GM12892 (cell line): ENCODE measurements around the gene CFLAR.

Source experiments
- DNase-seq: peaks from one replicate; pipeline ENCODE4 v3.0.0; 2011; ENCODE audit not compliant: insufficient read length
- FAIRE-seq: peaks from 2 replicates; lab custom pipeline; 2011; peaks lifted over from hg19 to GRCh38; lab: Jason Lieb, UNC
- POLR2A ChIP-seq: IDR thresholded peaks from 2 replicates; pipeline ENCODE4 v1.6.1; 2011; ENCODE audit warnings: low read depth, low read length, control low read depth
- POLR2AphosphoS5 ChIP-seq: IDR thresholded peaks from 2 replicates; pipeline ENCODE4 v1.6.1; 2011; ENCODE audit warnings: low read depth, low read length, control low read depth
- TAF1 ChIP-seq: IDR thresholded peaks from 2 replicates; pipeline ENCODE4 v1.6.1; 2011; ENCODE audit warnings: low read depth, mild to moderate bottlenecking, control low read depth, low read length, borderline replicate concordance

Gene CFLAR

GRCh38 chr2:201191132-201191875 is 75.3 kb downstream of the CFLAR start:
- FAIRE-seq: no peak
- DNase-seq: no peak
- TF ChIP-seq TAF1 (no peak), POLR2AphosphoS5 (no peak), POLR2A (no peak)

- FAIRE-seq (peak; percentile 68), DNase-seq (no peak)
- no peak for TF ChIP-seq POLR2AphosphoS5
- no peak for TF ChIP-seq TAF1
- no peak for TF ChIP-seq POLR2A
Observed at GRCh38 chr2:201194097-201194496, 78.1 kb downstream of the CFLAR start.

GRCh38 chr2:201195331-201195730 is 79.4 kb downstream of the CFLAR start:
- TF ChIP-seq POLR2A: no peak
- TF ChIP-seq POLR2AphosphoS5: no peak
- no peak for TF ChIP-seq TAF1
- DNase-seq: no peak
- FAIRE-seq: no peak

DNA sequence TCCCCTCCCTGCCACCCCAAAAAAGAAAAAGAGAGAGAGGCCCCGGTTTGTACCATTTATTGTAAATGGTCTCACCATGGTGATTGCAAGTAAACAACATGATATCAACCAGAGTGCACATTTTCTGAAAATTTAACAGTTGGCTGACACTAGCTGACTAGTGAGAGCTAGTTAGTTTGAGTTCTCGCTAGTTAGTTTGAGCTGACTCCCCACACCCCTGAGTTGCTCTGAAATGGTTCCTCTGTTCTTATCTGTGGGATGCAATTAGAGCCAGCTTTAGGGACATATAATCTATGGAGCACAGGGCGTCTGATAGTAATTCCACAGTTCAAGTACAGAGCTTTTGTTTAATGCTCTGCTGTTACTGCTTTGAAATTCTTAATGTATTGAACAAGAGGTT is 80.0 kb downstream of the CFLAR start:
- FAIRE-seq (no peak), DNase-seq (no peak)
- TF ChIP-seq POLR2AphosphoS5 (no peak), TAF1 (no peak), POLR2A (no peak)

- FAIRE-seq: no peak
- no peak for DNase-seq
- TF ChIP-seq POLR2A (no peak), POLR2AphosphoS5 (no peak), TAF1 (no peak)
Observed at GRCh38 chr2:201196803-201197202, 80.8 kb downstream of the CFLAR start.

GRCh38 chr2:201197781-201198180 is 81.8 kb downstream of the CFLAR start:
- no peak for TF ChIP-seq POLR2AphosphoS5
- TF ChIP-seq POLR2A: no peak
- TF ChIP-seq TAF1: no peak
- DNase-seq: no peak

GRCh38 chr2:201199847-201200246 is 83.9 kb downstream of the CFLAR start:
- TF ChIP-seq TAF1 (no peak), POLR2AphosphoS5 (no peak), POLR2A (no peak)
- FAIRE-seq (no peak), DNase-seq (no peak)

More at GRCh38 chr2:201197781-201198180, 81.8 kb downstream of the CFLAR start:
- FAIRE-seq: no peak

DNA sequence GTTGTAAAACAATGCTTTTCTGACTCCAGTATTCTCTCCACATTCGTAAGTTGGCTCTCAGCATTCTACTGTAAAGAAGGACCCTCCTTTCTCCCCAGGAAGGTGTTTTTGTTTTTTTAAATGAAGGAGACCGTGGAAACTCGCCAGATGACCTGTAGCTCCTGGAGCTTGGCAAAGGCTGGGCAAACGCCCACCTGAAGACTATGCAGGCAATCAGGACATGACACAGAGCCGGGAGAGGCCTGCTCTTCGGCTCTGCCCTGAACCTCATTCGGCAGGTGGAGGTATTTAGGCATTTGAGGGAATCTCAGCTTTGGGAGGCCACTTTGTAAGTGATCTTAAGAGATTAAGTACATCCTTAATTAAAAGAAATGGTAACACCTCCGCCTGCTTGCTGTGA is 84.4 kb downstream of the CFLAR start:
- TF ChIP-seq POLR2AphosphoS5 (no peak), POLR2A (no peak), TAF1 (no peak)
- FAIRE-seq: no peak
- DNase-seq: no peak

GRCh38 chr2:201201371-201201770 is 85.4 kb downstream of the CFLAR start:
- no peak for DNase-seq
- no peak for TF ChIP-seq POLR2A
- no peak for TF ChIP-seq TAF1
- FAIRE-seq: no peak

DNA sequence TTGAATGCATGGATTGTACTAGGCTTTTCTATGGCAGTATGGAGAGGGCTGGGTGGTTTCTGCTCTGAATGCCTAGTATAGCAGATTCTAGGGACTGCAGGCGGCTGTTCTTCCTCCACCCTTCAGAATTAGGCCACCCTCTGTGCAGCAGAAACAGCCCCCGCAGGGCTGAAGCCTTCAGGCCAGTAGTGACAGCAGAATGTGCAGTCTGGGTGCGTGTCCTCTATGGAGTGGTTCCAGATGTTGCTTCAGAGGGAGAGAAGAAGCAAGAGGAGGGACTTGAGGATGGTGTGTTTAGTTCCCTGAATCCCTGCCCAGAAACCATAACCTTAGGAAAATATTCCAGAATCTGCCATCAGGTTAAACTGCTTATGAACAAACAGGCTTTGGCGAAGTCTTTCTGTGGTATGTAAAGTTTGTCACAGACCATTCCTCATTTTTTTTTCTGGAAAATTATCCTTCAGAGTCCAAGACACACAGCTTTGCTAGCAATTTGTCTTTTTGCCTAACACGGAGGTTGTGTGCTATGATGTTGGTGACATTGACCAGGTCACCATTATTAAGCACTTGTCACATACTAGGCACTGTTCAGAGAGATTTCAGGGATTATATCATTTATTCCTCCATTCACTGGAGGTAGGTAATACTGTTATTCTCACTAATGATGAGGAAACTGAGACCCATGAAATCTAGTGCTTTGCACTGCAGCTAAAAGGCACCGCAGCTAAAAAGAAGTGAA is 88.1 kb downstream of the CFLAR start:
- no peak for FAIRE-seq
- no peak for DNase-seq
- TF ChIP-seq POLR2A (no peak), POLR2AphosphoS5 (no peak), TAF1 (no peak)

- TF ChIP-seq POLR2AphosphoS5 (no peak), POLR2A (no peak), TAF1 (no peak)
- DNase-seq (no peak), FAIRE-seq (no peak)
Observed at GRCh38 chr2:201204655-201205514, 88.9 kb downstream of the CFLAR start.

GRCh38 chr2:201205515-201205849 is 89.5 kb downstream of the CFLAR start:
- TF ChIP-seq POLR2AphosphoS5 (no peak), POLR2A (no peak), TAF1 (no peak)
- DNase-seq (no peak), FAIRE-seq (no peak)
